ENCODE results near the gene KCNQ2.

- TF ChIP-seq GATA3 (IDR thresholded peaks at IDR 0.05; ENCODE audit: low read depth, low read length): no peak
- no peak for TF ChIP-seq GATA2 (IDR thresholded peaks at IDR 0.05; ENCODE audit: low read depth, low read length)
These were observed 6.1 kb downstream of the KCNQ2 start for GRCh38 chr20:63466250-63466825.
